GM21723 (cell line): ENCODE data around the gene CSDE1.
"Not testable (repeated sequence)": the region's sequence is repeated elsewhere in the genome, so short reads cannot be mapped to it uniquely, and the experiment has no call there.

Experiments
- ATAC-seq: cut with Tn5 transposase; IDR thresholded peaks from one replicate; pipeline ENCODE4 v1.9.1; 2021; ENCODE audit warnings: mild to moderate bottlenecking, moderate library complexity; ENCODE audit not compliant: unreplicated experiment

Gene CSDE1

DNA sequence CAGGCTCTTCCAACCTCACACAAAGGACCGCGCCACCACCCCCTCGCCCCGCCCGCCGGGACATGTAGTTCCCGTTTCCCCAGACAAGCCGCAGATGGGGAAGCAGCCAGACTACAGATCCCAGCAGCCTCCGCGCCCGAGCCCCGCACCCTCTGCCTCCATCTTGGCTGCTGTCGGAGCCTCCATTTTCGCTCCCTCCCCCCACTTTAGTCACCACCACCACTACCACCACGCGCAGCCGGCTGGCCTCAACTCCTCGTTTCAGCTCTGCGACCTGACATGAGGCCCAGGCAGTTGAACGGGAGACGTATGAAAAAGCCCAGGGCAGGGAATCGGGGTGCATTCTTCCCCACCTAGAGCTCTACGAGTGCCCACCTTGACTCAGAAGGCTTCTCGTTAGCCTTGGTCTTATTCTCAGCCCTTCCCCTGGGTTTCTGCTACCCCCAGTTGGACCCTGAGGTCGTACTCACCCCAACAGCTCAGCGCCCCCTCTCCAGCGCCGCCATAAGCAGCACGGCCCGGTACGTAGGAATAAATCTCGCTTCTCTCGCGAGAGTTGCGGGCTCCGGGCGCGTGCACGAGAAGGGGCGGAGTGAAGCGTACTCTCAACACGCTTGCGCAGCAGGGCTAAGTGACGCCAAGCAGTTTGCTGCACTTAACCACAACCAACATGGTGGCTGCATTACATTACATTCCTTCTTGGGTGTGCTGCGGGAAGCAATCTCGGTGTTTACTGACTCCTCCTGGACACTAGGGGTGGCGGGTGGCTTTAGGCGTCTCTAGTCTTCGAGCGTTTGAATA, at the start of gene CSDE1:
CSDE1 (minus strand) TSS at position 530 of the 801 bp plus-strand sequence. CDS start 18,094 bp downstream, outside the sequence.
- peak; percentile 81 for ATAC-seq

DNA sequence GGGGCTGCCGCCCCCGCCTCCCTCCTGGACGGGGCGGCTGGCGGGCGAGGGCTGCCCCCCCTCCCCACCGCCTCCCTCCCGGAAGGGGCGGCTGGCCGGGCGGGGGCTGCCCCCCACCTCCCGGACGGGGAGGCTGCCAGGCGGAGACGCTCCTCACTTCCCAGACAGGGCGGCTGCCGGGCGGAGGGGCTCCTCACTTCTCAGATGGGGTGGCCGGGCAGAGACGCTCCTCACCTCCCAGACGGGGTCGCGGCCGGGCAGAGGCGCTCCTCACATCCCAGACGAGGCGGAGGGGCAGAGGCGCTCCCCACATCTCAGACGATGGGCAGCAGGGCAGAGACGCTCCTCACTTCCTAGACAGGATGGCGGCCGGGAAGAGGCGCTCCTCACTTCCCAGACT, 46.7 kb upstream of the CSDE1 start:
- ATAC-seq: not testable (repeated sequence)

DNA sequence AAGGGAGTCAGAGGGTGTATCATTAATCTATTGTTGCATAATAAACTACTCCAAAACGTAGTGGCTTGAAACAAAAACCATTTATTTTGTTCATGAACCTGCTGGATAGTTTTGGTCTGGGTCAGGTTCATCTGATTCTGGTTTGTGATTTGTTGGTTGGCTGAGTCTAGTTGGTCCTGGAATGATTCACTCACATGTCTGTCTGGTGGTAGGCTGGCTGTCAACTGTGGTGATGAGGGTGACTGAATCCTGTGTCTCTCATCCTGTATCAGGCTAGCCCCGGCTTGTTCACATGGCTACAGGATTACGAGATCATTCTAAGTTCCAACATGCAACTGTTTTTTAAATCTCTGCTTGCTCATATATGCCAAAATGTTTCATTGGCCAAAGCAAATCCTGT, 45.2 kb upstream of the CSDE1 start:
- ATAC-seq: no peak

DNA sequence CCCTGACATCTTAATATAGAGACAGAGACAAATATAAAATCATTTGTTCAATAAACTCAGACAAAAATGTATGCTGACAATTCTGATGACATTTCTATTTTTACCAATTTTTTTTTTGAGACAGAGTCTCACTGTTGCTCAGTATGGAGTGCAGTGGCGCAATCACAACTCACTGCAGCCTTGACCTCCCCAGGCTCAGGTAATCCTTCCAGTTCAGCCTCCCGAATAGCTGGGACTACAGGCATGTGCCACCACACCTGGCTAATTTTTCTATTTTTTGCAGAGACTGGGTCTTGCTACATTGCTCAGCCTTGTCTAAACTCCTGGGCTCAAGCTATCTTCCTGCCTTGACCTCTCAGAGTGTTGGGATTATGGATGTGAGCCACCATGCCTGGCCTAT, 36.3 kb upstream of the CSDE1 start:
- no peak for ATAC-seq

DNA sequence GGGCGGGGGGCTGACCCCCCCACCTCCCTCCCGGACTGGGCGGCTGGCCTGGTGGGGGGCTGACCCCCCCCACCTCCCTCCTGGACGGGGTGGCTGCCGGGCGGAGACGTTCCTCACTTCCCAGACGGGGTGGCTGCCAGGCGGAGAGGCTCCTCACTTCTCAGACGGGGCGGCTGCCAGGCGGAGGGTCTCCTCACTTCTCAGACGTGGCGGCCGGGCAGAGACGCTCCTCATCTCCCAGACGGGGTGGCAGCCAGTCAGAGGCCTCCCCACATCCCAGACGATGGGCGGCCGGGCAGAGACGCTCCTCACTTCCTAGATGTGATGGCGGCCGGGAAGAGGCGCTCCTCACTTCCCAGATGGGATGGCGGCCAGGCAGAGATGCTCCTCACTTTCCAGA, 32.8 kb upstream of the CSDE1 start:
- not testable (repeated sequence) for ATAC-seq

DNA sequence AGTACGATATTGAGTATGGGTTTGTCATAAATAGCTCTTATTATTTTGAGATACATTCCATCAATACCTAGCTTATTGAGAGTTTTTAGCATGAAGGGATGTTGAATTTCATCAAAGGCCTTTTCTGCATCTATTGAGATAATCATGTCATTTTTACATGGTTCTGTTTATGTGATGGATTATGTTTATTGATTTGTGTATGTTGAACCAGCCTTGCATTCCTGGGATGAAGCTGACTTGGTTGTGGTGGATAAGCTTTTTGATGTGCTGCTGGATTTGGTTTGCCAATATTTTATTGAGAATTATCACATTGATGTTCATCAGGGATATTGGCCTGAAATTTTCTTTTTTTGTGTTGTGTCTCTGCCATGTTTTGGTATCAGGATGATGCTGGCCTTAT, 28.7 kb upstream of the CSDE1 start:
- not testable (repeated sequence) for ATAC-seq

DNA sequence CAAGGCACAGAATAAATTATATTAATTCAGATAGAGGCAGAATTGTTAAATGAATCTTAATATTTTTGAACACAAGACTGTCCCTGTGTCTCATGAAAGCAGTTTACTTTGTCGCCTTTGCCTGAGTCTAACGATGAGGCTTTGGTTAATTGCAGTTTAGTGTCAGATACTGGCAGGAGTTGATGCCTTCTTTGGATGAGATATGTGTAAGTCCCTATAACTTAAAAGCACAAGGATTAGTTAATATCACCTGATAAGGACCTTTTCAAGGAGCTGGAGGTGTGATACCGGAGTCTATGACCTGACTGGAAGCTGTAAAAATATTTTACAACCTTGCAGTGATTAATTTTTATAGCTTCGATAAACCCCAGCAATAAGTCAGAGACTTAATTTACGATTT, 24.7 kb upstream of the CSDE1 start:
- no peak for ATAC-seq

DNA sequence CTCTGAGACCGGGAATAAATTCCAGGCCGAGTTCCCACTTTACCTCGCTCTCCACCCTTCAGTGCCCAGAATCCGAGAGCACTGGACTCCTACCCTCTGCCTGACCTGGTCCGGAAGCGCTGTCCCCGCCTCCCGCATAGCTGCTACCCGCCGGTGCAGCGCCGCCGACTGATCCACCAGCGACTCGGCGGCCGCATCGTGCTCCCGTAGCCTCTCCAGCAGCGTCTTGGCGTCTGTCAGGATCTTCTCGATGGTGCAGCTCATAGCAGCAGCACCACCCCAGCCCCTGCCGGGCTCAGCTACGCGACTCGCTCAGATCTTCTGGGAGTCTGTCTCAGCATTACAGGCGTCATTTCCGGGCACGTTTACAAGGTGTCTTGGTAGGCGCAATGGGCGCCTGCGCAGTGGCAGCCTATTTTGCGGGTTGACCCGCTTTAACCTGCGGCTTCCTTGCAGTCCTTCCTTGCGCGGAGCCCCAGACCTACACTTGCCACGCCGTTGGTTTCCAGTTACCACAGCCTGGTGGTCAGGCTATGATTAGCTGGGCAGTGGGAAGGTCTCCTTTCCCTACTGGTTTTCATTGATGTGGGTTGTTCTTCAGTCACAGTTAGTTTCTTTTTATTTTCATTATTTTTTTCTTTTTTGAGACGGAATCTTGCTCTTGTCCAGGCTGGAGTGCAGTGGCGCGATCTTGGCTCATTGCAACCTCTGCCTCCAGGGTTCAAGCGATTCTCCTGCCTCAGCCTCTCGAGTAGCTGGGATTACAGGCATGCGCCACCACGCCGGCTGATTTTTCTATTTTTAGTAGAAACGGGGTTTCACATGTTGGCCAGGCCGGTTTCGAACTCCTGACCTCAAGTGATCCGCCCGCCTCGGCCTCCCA, 22.8 kb upstream of the CSDE1 start, which contains the start of gene SIKE1:
SIKE1 (minus strand) TSS at position 342 of the 883 bp plus-strand sequence; CDS start at position 264, 78 bp downstream.
- ATAC-seq: peak; percentile 99

DNA sequence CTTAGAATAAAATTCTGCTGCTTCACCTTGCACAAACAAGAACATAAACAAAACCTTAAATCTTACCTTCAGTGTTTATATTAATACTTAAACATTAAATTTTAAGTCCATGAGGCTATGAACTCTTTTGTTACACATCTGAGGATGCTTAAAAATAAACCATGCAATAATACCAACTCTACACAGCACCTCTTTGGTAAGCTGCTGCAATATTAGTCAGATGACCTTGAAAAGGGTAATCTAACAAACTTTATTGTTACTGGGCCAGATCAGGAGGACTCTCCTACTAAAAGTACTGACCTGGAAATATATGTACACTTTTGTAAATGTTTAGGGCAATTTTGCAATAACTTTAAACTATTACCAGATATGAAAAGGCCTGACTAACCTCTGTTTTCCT, 21.9 kb upstream of the CSDE1 start:
- no peak for ATAC-seq

DNA sequence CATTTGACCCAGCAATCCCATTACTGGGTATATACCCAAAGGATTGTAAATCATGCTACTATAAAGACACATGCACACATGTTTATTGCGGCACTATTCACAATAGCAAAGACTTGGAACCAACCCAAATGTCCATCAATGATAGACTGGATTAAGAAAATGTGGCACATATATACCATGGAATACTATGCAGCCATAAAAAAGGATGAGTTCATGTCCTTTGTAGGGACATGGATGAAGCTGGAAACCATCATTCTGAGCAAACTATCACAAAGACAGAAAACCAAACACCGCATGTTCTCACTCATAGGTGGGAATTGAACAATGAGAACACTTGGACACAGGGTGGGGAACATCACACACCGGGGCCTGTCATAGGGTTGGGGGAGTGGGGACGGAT, 18.9 kb upstream of the CSDE1 start:
- ATAC-seq: not testable (repeated sequence)

DNA sequence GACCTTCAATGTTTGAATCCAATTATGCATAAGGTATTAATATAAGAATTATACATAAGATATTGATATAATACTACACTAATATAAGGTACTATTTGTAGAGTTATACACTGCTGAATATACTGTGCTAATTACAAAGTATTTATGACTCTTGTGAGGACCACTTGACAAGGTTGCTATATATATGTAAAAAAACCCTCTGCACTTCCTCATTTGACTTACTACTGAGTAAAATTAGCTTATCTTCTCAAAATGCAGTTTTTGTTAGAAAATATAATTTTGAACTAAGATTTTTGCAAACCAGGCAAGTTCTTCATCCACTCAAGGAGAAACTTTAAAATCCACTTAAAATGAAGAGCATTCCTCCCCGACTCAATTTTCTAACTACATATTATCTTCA, 14.2 kb upstream of the CSDE1 start:
- no peak for ATAC-seq

DNA sequence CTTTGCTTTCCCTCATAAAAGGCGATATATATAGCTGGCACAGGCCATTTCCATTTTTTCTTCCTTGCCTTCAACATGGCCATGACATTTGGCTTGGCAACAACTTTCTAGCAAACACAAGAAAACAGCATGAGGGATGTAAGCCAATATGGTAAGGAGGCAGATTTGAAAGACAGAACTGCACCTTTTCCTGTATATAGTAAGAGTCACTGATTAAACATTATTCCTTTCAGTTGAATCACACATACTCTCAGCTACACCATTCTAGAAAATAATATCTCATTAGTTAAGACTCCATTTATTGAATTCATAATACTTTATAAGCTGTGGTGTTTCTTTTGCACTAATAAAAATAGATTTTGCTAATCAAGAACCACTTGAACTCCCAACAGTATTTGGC, 13.2 kb upstream of the CSDE1 start:
- ATAC-seq: no peak

DNA sequence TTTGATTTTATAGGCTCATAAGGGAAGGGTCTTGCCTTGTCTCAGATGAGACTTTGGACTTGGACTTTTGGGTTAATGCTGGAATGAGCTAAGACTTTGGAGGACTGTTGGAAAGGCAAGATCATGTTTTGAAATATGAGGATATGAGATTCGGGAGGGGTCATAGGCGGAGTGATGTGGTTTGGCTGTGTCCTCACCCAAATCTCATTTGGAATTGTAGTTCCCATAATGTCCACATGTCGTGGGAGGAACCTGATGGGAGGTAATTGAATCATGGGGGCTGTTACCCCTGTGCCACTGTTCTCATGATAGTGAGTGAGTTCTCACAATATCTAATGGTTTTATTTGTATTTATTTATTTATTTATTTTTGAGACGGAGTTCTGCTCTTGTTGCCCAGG, 6.9 kb upstream of the CSDE1 start:
- no peak for ATAC-seq

DNA sequence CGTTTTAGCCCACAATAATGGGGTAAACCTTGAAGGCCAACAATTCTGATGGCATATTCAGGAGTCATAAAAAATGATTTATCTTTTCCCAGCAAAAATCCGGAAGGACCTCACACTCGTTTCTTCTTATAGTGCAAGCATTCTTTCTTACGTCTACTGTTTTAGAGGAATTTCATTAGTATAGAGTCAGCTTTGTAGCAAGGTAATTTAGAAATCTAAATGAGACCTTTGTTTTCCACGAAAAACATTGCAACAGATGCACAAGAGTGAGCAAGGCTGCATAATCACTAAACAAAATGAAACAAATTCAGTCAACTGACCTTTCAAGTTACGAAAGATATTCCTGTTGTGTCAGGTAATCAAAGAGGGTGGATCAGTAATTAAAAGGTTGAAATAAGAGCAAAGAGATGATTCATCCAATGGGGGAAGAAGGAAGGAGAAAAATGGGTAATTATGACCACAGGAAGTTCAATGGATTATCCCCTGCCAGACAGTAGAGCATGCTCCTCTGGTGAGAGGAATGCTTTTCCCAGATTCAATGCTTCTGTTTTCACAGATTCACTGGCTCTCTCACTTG, 560 bp upstream of the CSDE1 start:
- ATAC-seq: no peak

DNA sequence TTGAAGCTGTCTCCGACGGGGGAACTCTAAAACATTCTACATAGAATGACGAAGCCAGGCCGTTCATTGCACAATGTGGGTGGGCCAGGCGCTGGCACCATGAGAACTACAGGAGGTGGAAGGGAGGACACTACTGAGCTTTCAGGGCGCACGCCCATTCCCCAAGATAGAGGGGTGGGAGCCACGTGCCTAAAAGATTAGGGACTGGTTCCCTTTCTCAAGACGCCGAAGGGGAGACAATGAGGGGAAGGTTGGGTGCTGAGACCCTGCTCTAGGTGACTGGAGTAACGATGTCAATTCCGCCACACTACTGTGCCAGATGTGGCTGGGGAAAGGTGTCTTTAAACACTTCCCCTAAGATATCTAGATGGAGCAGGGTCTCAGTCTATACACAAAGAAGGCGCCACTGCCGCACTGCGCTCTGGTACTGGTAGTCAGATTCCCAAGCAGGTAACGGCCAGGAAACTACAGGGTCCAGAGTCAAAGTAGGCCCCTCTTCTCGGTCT, 782 bp downstream of the CSDE1 start:
- no peak for ATAC-seq

DNA sequence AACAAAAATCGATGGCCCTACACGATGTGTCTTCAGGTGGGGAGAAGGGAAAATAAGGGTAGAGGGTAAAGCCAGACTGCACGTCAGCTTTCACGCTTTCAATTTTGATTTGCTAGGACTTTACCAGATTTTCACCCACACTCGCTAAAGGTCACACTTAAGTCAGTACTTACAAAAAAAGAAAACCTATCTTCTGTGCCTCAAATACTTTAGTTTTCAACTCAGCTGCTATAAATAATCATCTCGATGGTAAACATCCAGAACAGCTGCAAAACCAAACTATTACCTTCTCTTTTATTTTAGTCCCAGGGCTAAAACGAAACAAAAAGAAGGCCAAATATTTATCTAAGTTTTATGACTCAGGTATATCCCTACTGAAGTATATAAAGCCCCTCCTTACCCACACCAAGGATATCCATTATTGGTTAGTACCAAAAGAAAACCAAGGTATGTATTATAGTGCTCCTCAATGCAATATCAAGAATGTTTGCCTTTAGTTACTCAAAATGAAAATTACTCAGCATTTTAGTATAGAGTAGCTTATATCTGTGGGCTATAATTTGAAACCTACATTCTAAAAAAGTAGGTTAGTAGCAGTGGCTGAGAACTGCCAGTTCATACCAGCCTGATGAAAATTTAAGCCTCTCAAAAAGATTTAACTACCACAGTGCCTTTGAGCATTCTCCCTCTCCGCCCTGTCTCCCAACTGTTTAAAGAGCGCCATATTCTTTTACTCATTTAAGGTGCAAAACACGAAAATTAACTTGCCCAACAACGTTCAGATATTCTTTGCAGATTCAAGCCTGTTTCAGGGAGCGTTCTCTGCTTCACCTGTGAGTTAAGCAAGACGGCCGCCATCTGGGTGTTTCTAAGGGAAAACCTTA, 1.5 kb downstream of the CSDE1 start:
- peak; percentile 58 for ATAC-seq

DNA sequence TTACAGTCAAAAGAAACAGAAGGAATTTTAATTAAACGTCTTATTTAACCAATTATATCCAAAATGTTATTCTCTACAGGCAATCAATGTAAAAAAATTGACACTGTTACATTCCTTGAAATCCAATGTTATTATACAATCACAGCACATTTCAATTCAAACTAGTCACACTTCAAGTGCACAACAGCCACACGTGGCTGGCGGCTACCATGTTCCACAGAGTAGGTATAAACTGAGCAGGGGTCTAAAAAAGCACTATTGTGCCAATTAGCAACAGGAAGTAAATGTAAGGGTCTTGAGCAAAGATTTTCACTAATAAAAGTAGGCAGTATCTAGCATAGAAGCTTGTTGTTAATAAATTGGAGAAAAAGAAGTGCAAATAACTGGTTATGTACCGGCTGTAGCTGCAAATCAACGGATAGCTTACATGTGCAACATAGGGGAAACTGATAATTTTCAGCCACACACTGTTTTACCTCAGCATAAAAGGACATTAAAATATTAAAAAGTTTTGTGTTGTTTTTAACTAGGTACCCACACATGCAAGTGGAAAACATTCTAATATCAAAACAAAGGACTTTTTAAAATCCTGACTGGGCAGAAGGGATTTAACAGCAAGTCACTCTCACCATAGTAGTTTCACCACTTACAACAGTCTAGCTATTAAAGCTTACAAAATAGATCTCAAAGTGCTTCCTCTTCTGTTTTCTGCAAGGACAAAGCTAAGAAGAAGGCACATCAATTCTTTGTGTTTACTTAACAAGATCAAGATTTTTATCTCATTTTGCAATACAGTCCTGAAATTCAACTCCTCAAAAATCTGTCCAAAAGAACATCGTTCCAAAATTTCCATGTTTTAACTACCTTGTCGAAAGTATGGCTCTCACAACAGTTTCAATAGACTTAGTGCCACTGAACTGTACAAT, 2.5 kb downstream of the CSDE1 start:
- no peak for ATAC-seq

DNA sequence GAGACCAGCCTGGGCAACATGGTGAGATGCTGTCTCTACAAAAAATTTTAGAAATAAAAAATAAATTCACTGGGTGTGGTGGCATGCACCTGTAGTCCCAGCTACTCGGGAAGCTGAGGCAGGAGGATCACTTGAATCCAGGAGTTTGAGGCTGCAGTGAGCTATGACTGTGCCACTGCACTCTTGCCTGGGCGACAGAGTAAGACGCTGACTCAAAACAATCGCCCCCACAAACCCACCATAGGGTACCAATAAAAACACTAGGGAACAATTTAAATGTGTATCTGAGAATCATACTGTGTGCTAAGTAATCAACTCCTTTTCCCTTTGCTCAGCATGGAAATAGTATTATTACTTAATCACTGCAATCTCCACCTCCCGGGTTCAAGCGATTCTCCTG, 4.1 kb downstream of the CSDE1 start:
- ATAC-seq: not testable (repeated sequence)

DNA sequence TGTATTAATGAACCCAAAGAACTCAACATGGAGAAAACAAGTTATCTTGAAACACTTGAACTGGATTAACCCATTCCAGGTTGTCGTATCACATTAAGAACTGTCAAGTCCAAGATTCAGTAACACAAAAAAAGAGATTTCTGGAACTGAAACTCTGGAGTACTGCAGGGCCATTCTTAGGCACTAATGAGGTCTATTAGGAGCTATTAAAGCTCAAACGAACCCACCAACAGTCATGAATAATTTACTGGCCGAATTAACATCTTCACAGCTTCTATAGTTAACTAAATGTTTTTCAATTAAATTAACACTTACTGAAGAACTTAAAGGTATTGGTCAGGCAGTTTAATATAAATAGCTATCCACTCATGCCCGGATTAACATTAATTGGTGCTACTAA, 4.6 kb downstream of the CSDE1 start:
- no peak for ATAC-seq
